B cell (primary cell): ENCODE measurements around the gene MTUS2.

Source experiments
- CTCF ChIP-seq: fragments of 200-600 bp; IDR thresholded peaks from one replicate; pipeline ENCODE4 v1.8.0; 2022; ENCODE audit warnings: antibody characterized with exemption, mild to moderate bottlenecking
- EZH2 ChIP-seq: IDR thresholded peaks from 2 replicates; pipeline ENCODE4 v1.6.1; 2012; ENCODE audit warnings: borderline replicate concordance, low read depth, mild to moderate bottlenecking, moderate library complexity, low read length; ENCODE audit not compliant: insufficient read depth, poor library complexity, severe bottlenecking

- TF ChIP-seq CTCF: no peak
- TF ChIP-seq EZH2: no peak
Observed at GRCh38 chr13:28954419-28954725, 134.2 kb downstream of the MTUS2 start.
